IMR-90 (cell line): ENCODE measurements around the gene SUV39H1.

ENCODE experiments used
- RAD21 ChIP-seq: IDR thresholded peaks from 2 replicates; pipeline ENCODE4 v1.6.1; 2012; ENCODE audit warnings: low read length, improper control_type of control experiment
- SMC3 ChIP-seq: fragments of 150-350 bp; IDR thresholded peaks from 2 replicates; pipeline ENCODE4 v1.6.1; 2016; ENCODE audit warnings: low read depth, mild to moderate bottlenecking, antibody characterized with exemption, low read length, moderate library complexity
- TF ChIP-seq, protein P1 (sequence below): conservative IDR thresholded peaks from 2 replicates; pipeline ENCODE4 v1.5.1; 2012; ENCODE audit warnings: mild to moderate bottlenecking, low read depth, low read length, improper control_type of control experiment

GRCh38 chrX:48719958-48720357 lies 23.4 kb downstream of the SUV39H1 start:
- TF ChIP-seq, protein P1, sequence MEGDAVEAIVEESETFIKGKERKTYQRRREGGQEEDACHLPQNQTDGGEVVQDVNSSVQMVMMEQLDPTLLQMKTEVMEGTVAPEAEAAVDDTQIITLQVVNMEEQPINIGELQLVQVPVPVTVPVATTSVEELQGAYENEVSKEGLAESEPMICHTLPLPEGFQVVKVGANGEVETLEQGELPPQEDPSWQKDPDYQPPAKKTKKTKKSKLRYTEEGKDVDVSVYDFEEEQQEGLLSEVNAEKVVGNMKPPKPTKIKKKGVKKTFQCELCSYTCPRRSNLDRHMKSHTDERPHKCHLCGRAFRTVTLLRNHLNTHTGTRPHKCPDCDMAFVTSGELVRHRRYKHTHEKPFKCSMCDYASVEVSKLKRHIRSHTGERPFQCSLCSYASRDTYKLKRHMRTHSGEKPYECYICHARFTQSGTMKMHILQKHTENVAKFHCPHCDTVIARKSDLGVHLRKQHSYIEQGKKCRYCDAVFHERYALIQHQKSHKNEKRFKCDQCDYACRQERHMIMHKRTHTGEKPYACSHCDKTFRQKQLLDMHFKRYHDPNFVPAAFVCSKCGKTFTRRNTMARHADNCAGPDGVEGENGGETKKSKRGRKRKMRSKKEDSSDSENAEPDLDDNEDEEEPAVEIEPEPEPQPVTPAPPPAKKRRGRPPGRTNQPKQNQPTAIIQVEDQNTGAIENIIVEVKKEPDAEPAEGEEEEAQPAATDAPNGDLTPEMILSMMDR, result no peak
- TF ChIP-seq RAD21 (no peak), SMC3 (no peak)
